GM12878 (cell line): Measurements from ENCODE around the gene CHSY3. TPM values are rescaled to one million over a fixed set of nuclear protein-coding genes. Genes with fewer than 3 reads are reported as not detected.

ENCODE experiments used
- ATAC-seq: fragments of 200-7000 bp; cut with Tn5 transposase; 3 replicates; pipeline ENCODE4 v1.9.1; 2020; ENCODE audit warnings: mild to moderate bottlenecking, moderate library complexity
- BruUV-seq: library from RNA; stranded (reverse); fragments of 400-500 nt; replicated peaks from 2 replicates; lab custom pipeline; 2021; lab: Mats Ljungman, UMichigan
- CTCF ChIA-PET: fragments of 300-600 bp; sonication (Branson Sonifier 250); formaldehyde crosslinking; extraction: SDS; loops from one replicate; lab custom pipeline; 2021; ENCODE audit warnings: inconsistent platforms; lab: Yijun Ruan, JAX
- POLR2A ChIA-PET: fragments of 350-600 bp; formaldehyde crosslinking; extraction: SDS; loops from one replicate; lab custom pipeline; 2021; ENCODE audit warnings: inconsistent platforms; lab: Charles Lee
- RAD21 ChIA-PET: fragments of 300-600 bp; sonication (Branson Sonifier 250); formaldehyde crosslinking; loops from one replicate; lab custom pipeline; 2023; ENCODE audit warnings: antibody characterized with exemption; ENCODE audit not compliant: unreplicated experiment; lab: Charles Lee
- SMC1A ChIA-PET: fragments of 300-600 bp; sonication (Branson Sonifier 250); formaldehyde crosslinking; loops from one replicate; lab custom pipeline; 2023; ENCODE audit not compliant: unreplicated experiment, uncharacterized antibody; lab: Charles Lee
- DNase-seq: peaks from one replicate; pipeline ENCODE4 v3.0.0-alpha.2; 2011; ENCODE audit warnings: low read depth, low spot score
- FAIRE-seq: peaks from 3 replicates; lab custom pipeline; 2011; peaks lifted over from hg19 to GRCh38; lab: Jason Lieb, UNC
- H2AFZ ChIP-seq: 2 replicates; pipeline ENCODE4 v1.6.0; 2011; ENCODE audit warnings: low read depth, low read length, control low read depth; ENCODE audit not compliant: control insufficient read depth
- H3K27ac ChIP-seq: 2 replicates; pipeline ENCODE4 v1.5.1; 2011; ENCODE audit warnings: control low read depth; ENCODE audit not compliant: control insufficient read depth, insufficient read depth
- H3K27me3 ChIP-seq, 2 experiments: replicated peaks in 1 of 2; 2 replicates each; pipeline versions ENCODE4 v1.6.0 to v1.6.1; 2011; ENCODE audit warnings: low read length in 1 of 2; ENCODE audit not compliant: control insufficient read depth in 2 of 2, insufficient read depth in 2 of 2
- H3K36me3 ChIP-seq, 2 experiments: 2 replicates each; pipeline ENCODE4 v1.5.1; 2011; ENCODE audit warnings: low read length in 1 of 2; ENCODE audit not compliant: control insufficient read depth in 2 of 2, insufficient read depth in 2 of 2
- H3K4me1 ChIP-seq: 2 replicates; pipeline ENCODE4 v1.6.1; 2011; ENCODE audit warnings: mild to moderate bottlenecking, low read length, moderate library complexity, mixed read lengths; ENCODE audit not compliant: control insufficient read depth, insufficient read depth
- H3K4me2 ChIP-seq: 2 replicates; pipeline ENCODE4 v1.6.0; 2011; ENCODE audit warnings: control low read depth; ENCODE audit not compliant: control insufficient read depth, insufficient read depth
- H3K4me3 ChIP-seq: fragments of 200-600 bp; sonication (generic); 2 replicates; pipeline ENCODE4 v1.5.1; 2016
- H3K79me2 ChIP-seq: 2 replicates; pipeline ENCODE4 v1.6.0; 2011; ENCODE audit warnings: low read length; ENCODE audit not compliant: control insufficient read depth, insufficient read depth
- H3K9ac ChIP-seq: 2 replicates; pipeline ENCODE4 v1.8.0; 2011; ENCODE audit warnings: low read length, control low read depth, mixed read lengths; ENCODE audit not compliant: control insufficient read depth, insufficient read depth
- H3K9me3 ChIP-seq: replicated peaks from 3 replicates; pipeline ENCODE4 v1.5.1; 2011; ENCODE audit warnings: mild to moderate bottlenecking, low read length; ENCODE audit not compliant: control insufficient read depth, insufficient read depth
- H4K20me1 ChIP-seq: 2 replicates; pipeline ENCODE4 v1.6.0; 2011; ENCODE audit not compliant: control insufficient read depth, insufficient read depth
- BCL11A ChIP-seq: IDR thresholded peaks from 2 replicates; pipeline ENCODE4 v1.6.1; 2011; ENCODE audit warnings: low read depth, low read length
- BCL3 ChIP-seq: IDR thresholded peaks from 2 replicates; pipeline ENCODE4 v1.6.1; 2011; ENCODE audit warnings: borderline replicate concordance, low read depth, mild to moderate bottlenecking, moderate library complexity, low read length; ENCODE audit not compliant: insufficient read depth, poor library complexity, severe bottlenecking
- CEBPZ ChIP-seq: fragments of 150-350 bp; IDR thresholded peaks from 2 replicates; pipeline ENCODE4 v1.6.1; 2016; ENCODE audit warnings: low read depth, low read length
- DPF2 ChIP-seq: fragments of 450-650 bp; IDR thresholded peaks from 2 replicates; pipeline ENCODE4 v1.6.1; 2017; ENCODE audit warnings: mild to moderate bottlenecking
- KAT2A ChIP-seq: conservative IDR thresholded peaks from 2 replicates; pipeline ENCODE4 v1.6.1; 2011; ENCODE audit warnings: low read depth, low read length; ENCODE audit not compliant: control insufficient read depth
- MLLT1 ChIP-seq: fragments of 450-650 bp; IDR thresholded peaks from 2 replicates; pipeline ENCODE4 v1.6.1; 2016; ENCODE audit warnings: mild to moderate bottlenecking
- NR2F1 ChIP-seq: fragments of 450-650 bp; conservative IDR thresholded peaks from 2 replicates; pipeline ENCODE4 v1.6.1; 2017; ENCODE audit warnings: mild to moderate bottlenecking
- RELA ChIP-seq: fragments of 450-650 bp; IDR thresholded peaks from 2 replicates; pipeline ENCODE4 v1.8.0; 2014; ENCODE audit warnings: borderline replicate concordance; ENCODE audit not compliant: partially characterized antibody
- RFX5 ChIP-seq: IDR thresholded peaks from 2 replicates; pipeline ENCODE4 v1.6.1; 2011; ENCODE audit warnings: low read depth, low read length, improper control_type of control experiment
- SREBF1 ChIP-seq: IDR thresholded peaks from 2 replicates; pipeline ENCODE4 v1.6.1; 2012; ENCODE audit warnings: mild to moderate bottlenecking, low read length
- SRF ChIP-seq, 2 experiments: IDR thresholded peaks; 2 replicates each; pipeline ENCODE4 v1.6.1; 2011; ENCODE audit warnings: low read depth in 2 of 2, low read length in 2 of 2, mild to moderate bottlenecking in 1 of 2, moderate library complexity in 1 of 2
- STAT1 ChIP-seq: fragments of 450-650 bp; conservative IDR thresholded peaks from 2 replicates; pipeline ENCODE4 v1.6.1; 2014; ENCODE audit warnings: antibody characterized with exemption, mild to moderate bottlenecking
- SUPT20H ChIP-seq: IDR thresholded peaks from 2 replicates; pipeline ENCODE4 v1.6.1; 2011; ENCODE audit warnings: low read depth, mild to moderate bottlenecking, low read length, moderate library complexity, borderline replicate concordance; ENCODE audit not compliant: control insufficient read depth
- TCF7 ChIP-seq: IDR thresholded peaks from 2 replicates; pipeline ENCODE4 v1.6.1; 2014; ENCODE audit warnings: antibody characterized with exemption, borderline replicate concordance
- USF2 ChIP-seq: IDR thresholded peaks from 2 replicates; pipeline ENCODE4 v1.6.1; 2011; ENCODE audit warnings: low read depth, low read length, improper control_type of control experiment, borderline replicate concordance
- YBX1 ChIP-seq: fragments of 450-650 bp; IDR thresholded peaks from 2 replicates; pipeline ENCODE4 v1.6.1; 2016; ENCODE audit warnings: antibody characterized with exemption
- ZNF217 ChIP-seq: fragments of 450-650 bp; IDR thresholded peaks from 2 replicates; pipeline ENCODE4 v1.6.1; 2017; ENCODE audit warnings: antibody characterized with exemption, mild to moderate bottlenecking
- ZNF384 ChIP-seq: IDR thresholded peaks from 2 replicates; pipeline ENCODE4 v1.6.1; 2012; ENCODE audit warnings: low read depth, mild to moderate bottlenecking, low read length, improper control_type of control experiment, borderline replicate concordance
- WGBS: methylation state at CpG from one replicate; pipeline ENCODE4 v1.1.6; 2016; ENCODE audit warnings: low lambda C conversion rate; ENCODE audit not compliant: insufficient replicate concordance, insufficient coverage; ENCODE audit errors: missing lambda C conversion rate; 5-methylcytosine and 5-hydroxymethylcytosine counted together
- in situ Hi-C: fragments of 300-500 bp; cut with MboI; formaldehyde crosslinking; loops from 9 replicates; pipeline ENCODE4 v1.14.3; 2018; ENCODE audit warnings: mixed read lengths
- intact Hi-C: fragments of 100-400 bp; cut with micrococcal nuclease; formaldehyde crosslinking; loops from one replicate; pipeline ENCODE4 v1.14.2; 2022; ENCODE audit not compliant: unreplicated experiment
- polyA plus RNA-seq, 11 experiments: library from polyadenylated mRNA; depleted of rRNA in 4 of 11; unstranded in 6 of 11; stranded (reverse) in 5 of 11; fragments of >200 nt; fragmentation: Nextera tagmentation in 4 of 11; fragmentation: Illumina TruSeq in 1 of 11; extraction: Ambion mirVana in 4 of 11; extraction: Trizol in 1 of 11; gene quantifications; 1 replicate in 1 of 11; 2 replicates in 10 of 11; pipeline versions ENCODE4 v1.2.1 to v1.2.3, GENCODE V29; 2011 to 2016; ENCODE audit warnings: inconsistent platforms in 2 of 11, missing spikeins in 2 of 11, low read depth in 1 of 11
- total RNA-seq, 4 experiments: library from RNA; depleted of rRNA in 3 of 4; stranded (reverse); fragments of >200 nt in 3 of 4; fragmentation: Illumina TruSeq in 1 of 4; extraction: Trizol in 1 of 4; gene quantifications; 2 replicates each; pipeline versions ENCODE4 v1.2.1 to v1.2.3, GENCODE V29; 2013 to 2021

CHSY3 gene
- total and polyA plus RNA-seq, 10 of the 15 experiments (the other 5 are each of a cell fraction or from before 2014, with no cell fraction given): not detected

DNA sequence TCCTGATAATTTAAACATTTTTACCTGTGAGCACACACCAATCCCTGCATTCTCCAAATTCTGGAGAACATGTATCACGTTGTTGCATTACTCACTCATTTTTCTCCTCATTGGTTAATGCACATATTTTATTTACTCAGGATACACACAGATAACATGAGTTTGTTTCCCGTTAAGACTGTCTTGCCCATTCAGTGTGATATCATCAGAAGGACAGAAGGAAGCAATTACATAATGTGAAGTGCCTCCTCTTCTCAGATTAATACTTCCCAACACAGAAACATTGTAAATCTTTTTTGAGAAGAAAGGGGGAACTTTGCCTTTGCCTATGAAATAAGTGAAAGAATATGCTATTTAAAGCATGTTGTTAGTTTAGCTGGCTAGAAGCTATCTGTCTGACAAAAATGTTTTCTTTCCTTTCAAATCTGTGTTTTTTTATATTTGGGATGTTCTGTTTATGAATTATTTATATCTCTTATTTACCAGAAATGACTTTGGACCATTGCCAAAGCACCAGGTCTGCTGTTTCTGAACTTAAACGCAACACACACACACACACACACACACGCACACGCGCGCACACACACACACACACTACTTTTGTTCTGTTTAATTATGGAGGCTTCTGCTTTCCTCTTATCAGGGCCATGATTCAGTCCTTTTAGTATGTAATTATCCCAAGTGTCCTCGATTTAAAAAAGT, 186.5 kb downstream of the CHSY3 start:
- H3K4me2 ChIP-seq: no peak overlapping the region
- no peak overlapping the region for H2AFZ ChIP-seq
- FAIRE-seq (no peak), DNase-seq (no peak), ATAC-seq (no peak)
- H3K36me3 ChIP-seq: no peaks in the 10 kb centered on the region
- no peak overlapping the region for H3K9ac ChIP-seq
- H3K4me3 ChIP-seq: no peak overlapping the region
- no peaks in the 10 kb centered on the region for H3K9me3 ChIP-seq
- ChIA-PET SMC1A (no interaction called here), POLR2A (no interaction called here), CTCF (interaction anchor here (0.6 kb wide), 1 partner anchor 1184 kb away, joined by 3 read pairs; no protein-coding TSS in a partner anchor), RAD21 (no interaction called here)
- in situ Hi-C loops: no loop called here
- no peaks in the 10 kb centered on the region for H4K20me1 ChIP-seq
- H3K27me3 ChIP-seq: no peaks in the 10 kb centered on the region
- H3K4me1 ChIP-seq: no peaks in the 10 kb centered on the region
- H3K27ac ChIP-seq: no peak overlapping the region
- BruUV-seq: no TSS peak
- WGBS: 35% methylated on average over 8 of the region's 8 CpGs
- no peaks in the 10 kb centered on the region for H3K79me2 ChIP-seq
- intact Hi-C loops: no loop called here
- TF ChIP-seq MLLT1 (no peak), SUPT20H (no peak), BCL3 (no peak), ZNF384 (no peak), ZNF217 (no peak), TCF7 (no peak), RFX5 (no peak), SRF (IDR thresholded peaks at IDR 0.05; ENCODE audit: low read depth in 2 of 2, low read length in 2 of 2) (no peak), SREBF1 (no peak), BCL11A (no peak), KAT2A (no peak), STAT1 (no peak), DPF2 (no peak), CEBPZ (no peak), YBX1 (no peak), RELA (no peak), USF2 (no peak), NR2F1 (no peak)
